ENCODE measurements around the gene SHISA9.

DNA sequence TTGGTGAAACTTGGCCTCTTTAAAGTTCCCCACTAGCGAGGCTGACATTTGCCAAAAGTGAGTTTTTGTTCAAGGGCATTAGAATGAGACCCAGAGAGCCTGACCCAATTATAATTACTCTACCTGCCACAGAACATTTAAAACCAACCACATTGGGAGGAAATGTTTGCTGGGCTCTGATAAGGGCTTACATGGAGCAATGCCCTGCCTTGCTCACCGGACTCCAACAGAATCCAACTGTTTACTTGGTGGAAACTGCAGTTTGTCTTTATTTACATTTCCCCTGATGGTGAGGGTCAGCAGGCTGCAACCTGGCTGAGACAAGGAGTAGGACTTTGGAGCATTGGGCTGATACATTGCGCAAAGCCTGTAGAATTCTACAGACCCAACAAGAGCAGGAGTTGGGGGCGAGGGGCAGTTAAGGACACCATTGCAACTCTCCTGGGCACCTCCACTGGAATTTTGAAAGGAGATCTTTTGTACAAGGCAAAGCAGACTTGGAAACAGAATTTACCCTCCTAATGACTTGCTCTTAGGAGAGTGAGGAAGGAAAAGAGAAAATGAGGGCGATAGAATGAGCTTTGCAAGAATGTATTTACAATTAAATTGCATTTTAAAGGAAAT is 368.6 kb downstream of the SHISA9 start:
- TF ChIP-seq SUZ12 (IDR thresholded peaks at IDR 0.05; ENCODE audit: extremely low read depth, insufficient read depth, insufficient read length) = no peak
- no peak for TF ChIP-seq YY1 (IDR thresholded peaks at IDR 0.05; ENCODE audit: insufficient read depth, insufficient read length)
